Muscle of leg (tissue), 16 donors: ENCODE data around the gene PLIN5. TPM values are rescaled to one million over a fixed set of nuclear protein-coding genes. Genes with fewer than 3 reads are reported as not detected.

Experiments used
- DNase-seq: peaks from one replicate; pipeline ENCODE4 v3.0.0; 2013
- H3K27ac ChIP-seq: one replicate; pipeline ENCODE4 v1.5.1; 2013; ENCODE audit warnings: mild to moderate bottlenecking, low read length, control low read depth
- H3K27me3 ChIP-seq: one replicate; pipeline ENCODE4 v1.6.1; 2013; ENCODE audit warnings: low read length; ENCODE audit not compliant: control insufficient read depth, insufficient read depth
- H3K36me3 ChIP-seq: one replicate; pipeline ENCODE4 v1.6.1; 2013; ENCODE audit warnings: low read length; ENCODE audit not compliant: control insufficient read depth, insufficient read depth
- H3K4me1 ChIP-seq: one replicate; pipeline ENCODE4 v1.6.1; 2013; ENCODE audit warnings: low read length; ENCODE audit not compliant: control insufficient read depth, insufficient read depth
- H3K4me3 ChIP-seq: one replicate; pipeline ENCODE4 v1.5.1; 2013; ENCODE audit warnings: low read length, control low read depth
- H3K9me3 ChIP-seq: replicated peaks from 2 replicates; pipeline ENCODE4 v1.6.1; 2013; ENCODE audit warnings: low read depth, low read length; ENCODE audit not compliant: control insufficient read depth
- WGBS: methylation state at CpG from one replicate; pipeline ENCODE4 v1.1.5; 2013; ENCODE audit warnings: missing lambda C conversion rate; ENCODE audit not compliant: insufficient coverage; 5-methylcytosine and 5-hydroxymethylcytosine counted together
- long read RNA-seq, 11 donors: transcript quantifications; one replicate each; lab custom pipeline, GENCODE V29; 2026
- polyA plus RNA-seq, 8 donors: library from polyadenylated mRNA; unstranded; fragments of 120-200 nt; gene quantifications; one replicate each; pipeline versions ENCODE4 v1.2.1 to v1.2.3, GENCODE V29; 2013; ENCODE audit warnings: inconsistent platforms in 1 of 8, low replicate concordance in 1 of 8; ENCODE audit not compliant: insufficient read length in 8 of 8, insufficient read depth in 1 of 8
- total RNA-seq: library from RNA; stranded (reverse); fragments of 120-200 nt; gene quantifications from one replicate; pipeline ENCODE4 v1.2.4, GENCODE V29; 2013

The PLIN5 gene, protein sequence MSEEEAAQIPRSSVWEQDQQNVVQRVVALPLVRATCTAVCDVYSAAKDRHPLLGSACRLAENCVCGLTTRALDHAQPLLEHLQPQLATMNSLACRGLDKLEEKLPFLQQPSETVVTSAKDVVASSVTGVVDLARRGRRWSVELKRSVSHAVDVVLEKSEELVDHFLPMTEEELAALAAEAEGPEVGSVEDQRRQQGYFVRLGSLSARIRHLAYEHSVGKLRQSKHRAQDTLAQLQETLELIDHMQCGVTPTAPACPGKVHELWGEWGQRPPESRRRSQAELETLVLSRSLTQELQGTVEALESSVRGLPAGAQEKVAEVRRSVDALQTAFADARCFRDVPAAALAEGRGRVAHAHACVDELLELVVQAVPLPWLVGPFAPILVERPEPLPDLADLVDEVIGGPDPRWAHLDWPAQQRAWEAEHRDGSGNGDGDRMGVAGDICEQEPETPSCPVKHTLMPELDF
- total RNA-seq (2.3 TPM), polyA plus RNA-seq (1 to 10 TPM in 5 of 8 donors, under 1 TPM in 3; 0.83 to 5.2 (median 1.8) TPM)
- long read RNA-seq, donor 1, partial matches to known transcripts: 0 of 1 reads
- long read RNA-seq, donor 1, other reads (novel, unspliced or antisense): 0 of 1 reads
- long read RNA-seq, donor 2: 0 reads
- long read RNA-seq, donor 3: 0 reads
- long read RNA-seq, donor 4, partial matches to known transcripts: 0 of 1 reads
- long read RNA-seq, donor 4, other reads (novel, unspliced or antisense): 0 of 1 reads
- long read RNA-seq, donor 5, partial matches to known transcripts: 0 of 1 reads
- long read RNA-seq, donor 5, other reads (novel, unspliced or antisense): 0 of 1 reads
- long read RNA-seq, donor 6, partial matches to known transcripts: 0 of 2 reads
- long read RNA-seq, donor 6, other reads (novel, unspliced or antisense): 0 of 2 reads
- long read RNA-seq, donor 7, partial matches to known transcripts: 0 of 1 reads
- long read RNA-seq, donor 7, other reads (novel, unspliced or antisense): 0 of 1 reads
- long read RNA-seq, donor 8, partial matches to known transcripts: 0 of 2 reads
- long read RNA-seq, donor 8, other reads (novel, unspliced or antisense): 0 of 2 reads
- long read RNA-seq, donor 9: 0 reads
- long read RNA-seq, donor 10: 0 reads
- long read RNA-seq, donor 11, partial matches to known transcripts: 0 of 4 reads
- long read RNA-seq, donor 11, other reads (novel, unspliced or antisense): 0 of 4 reads

DNA sequence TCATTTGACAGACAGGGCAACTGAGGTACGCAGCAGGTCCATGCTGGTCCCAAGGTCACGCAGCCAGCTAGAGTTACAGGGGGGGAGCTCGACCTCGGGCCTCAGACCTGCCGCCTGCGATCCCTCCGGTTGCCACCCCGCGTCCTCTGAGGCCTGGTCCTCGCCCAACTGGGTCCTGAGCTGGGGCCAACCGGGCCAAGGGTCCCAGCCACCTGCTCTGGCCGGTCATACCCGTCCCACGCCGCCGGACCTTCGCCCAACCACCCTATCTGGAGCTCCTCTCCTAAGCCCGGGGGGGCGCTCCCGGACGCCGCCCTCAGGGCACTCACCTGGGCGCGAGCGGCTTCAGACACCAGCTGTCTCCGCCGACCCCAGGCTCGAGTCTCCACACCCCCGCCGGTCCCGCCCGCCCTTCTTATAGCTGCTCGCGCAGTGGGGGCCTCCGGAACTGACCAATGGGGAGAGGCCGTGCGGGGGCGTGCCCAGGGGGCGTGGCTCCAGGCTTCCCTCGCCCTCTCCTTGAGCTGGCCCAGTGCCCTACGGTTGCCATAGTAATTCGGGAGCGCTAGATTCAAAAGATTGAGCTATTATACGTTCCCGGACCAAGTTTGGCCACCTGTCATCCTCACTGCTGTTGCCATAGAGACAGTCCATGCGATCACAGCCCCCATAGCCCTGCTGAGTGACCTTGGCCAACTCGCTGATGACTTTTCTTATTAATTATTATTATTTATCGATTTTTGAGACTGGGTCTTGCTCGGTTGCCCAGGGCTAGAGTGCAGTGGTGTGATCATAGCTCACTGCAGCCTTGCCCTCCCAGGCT is at the start of gene PLIN5:
Gene PLIN5, minus strand, starts transcription at position 389 of the 823 bp plus-strand sequence. CDS start 1,150 bp downstream, outside the sequence.
- Histone ChIP-seq H3K4me3 (peak within 1 kb of the TSS; percentile 1), H3K27ac (no peak within 1 kb of the TSS), H3K27me3 (peaks cover 8% of the 10 kb centered on the region), H3K4me1 (peaks cover 29% of the 10 kb centered on the region), H3K36me3 (no peaks in the 10 kb centered on the region), H3K9me3 (no peaks in the 10 kb centered on the region)
- 3% methylated on average over 43 of the region's 49 CpGs for WGBS
- DNase-seq: peak; percentile 68

DNA sequence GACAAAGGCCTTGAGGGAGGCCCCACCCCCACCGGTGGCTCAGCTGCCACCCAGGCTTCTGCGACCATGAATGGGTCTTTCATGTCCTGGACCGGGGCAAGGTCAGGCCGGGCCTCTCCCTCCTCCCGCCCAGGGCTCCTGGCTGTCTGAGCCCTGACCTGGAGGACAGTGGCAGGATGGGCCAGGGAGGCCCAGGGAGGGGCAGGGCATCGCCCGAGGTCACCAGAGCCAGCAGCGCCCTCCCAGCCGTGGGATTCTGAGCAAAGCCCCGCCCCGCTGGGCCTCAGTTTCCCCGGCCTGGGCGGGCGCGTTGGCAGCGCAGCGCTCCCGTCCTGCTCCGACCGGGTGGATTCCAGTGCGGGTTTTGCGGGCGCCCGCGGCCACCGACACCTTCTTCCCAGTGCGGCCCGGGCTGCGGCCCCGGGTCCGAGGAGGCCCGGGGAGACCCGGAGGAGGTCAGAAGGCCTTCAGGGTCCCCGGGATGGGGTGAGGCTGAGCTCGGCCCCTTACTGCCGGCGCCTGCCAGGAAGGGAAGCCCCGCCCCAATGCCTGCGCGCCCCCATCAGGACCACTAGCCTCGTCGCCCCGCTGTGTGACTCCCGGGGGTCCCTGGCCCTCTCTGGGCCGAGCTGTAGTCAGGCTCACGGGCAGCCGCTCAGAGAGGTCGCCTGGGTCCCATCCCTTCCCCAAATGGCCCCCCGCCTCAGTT is 49.1 kb upstream of the PLIN5 start:
- H3K27ac ChIP-seq: peak overlapping the region; percentile 86
- no peaks in the 10 kb centered on the region for H3K36me3 ChIP-seq
- peak overlapping the region; percentile 57 for H3K4me3 ChIP-seq
- H3K9me3 ChIP-seq: no peaks in the 10 kb centered on the region
- DNase-seq: peak; percentile 53
- peaks cover 47% of the 10 kb centered on the region for H3K27me3 ChIP-seq
- WGBS: 2% methylated on average over 49 of the region's 49 CpGs
- peaks cover 53% of the 10 kb centered on the region for H3K4me1 ChIP-seq

DNA sequence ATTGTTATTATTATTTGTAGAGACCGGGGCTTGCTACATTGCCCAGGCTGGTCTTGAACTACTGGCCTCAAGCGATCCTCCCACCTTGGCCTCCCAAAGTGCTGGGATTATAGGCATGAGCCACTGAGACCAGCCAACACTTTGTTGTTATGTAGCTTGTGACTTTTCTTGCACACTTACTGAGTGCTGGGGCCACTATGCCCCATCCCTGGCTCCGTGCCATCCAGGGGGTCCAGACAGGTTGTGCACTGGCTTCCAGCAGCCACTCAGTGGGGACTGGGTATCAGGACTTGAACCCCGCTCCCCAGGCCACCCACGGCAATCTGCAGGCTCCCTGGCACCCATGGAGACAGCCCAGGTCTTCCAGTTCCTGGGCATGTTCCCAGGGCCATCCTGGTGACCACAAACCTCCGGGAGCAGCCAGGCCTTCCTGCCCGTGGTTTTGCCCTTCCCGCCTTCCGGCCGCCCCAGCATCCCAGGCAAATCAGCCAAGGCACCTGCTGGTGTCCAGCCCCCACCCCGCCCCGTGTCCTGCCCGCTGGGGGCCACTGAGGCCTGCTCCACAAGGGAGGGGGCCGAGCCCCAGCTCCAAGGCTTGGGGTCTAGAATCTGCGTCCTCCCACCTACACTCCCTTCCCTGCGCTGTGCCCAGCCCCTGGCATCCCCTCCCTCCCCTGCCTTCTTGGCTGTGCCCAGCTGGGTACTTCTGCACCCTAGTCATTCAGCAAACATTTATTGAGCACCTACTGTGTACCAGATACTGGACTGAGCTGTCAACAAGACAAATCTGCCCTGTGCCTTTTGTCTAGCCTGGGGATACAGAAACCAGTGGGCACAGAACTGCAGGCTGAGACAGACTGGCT is 48.2 kb upstream of the PLIN5 start:
- peaks cover 51% of the 10 kb centered on the region for H3K4me1 ChIP-seq
- peaks cover 3% of the 10 kb centered on the region for H3K36me3 ChIP-seq
- WGBS: 57% methylated on average over 14 of the region's 16 CpGs
- no peak overlapping the region for H3K27ac ChIP-seq
- no peak for DNase-seq
- peaks cover 48% of the 10 kb centered on the region for H3K27me3 ChIP-seq
- no peaks in the 10 kb centered on the region for H3K9me3 ChIP-seq
- no peak overlapping the region for H3K4me3 ChIP-seq

DNA sequence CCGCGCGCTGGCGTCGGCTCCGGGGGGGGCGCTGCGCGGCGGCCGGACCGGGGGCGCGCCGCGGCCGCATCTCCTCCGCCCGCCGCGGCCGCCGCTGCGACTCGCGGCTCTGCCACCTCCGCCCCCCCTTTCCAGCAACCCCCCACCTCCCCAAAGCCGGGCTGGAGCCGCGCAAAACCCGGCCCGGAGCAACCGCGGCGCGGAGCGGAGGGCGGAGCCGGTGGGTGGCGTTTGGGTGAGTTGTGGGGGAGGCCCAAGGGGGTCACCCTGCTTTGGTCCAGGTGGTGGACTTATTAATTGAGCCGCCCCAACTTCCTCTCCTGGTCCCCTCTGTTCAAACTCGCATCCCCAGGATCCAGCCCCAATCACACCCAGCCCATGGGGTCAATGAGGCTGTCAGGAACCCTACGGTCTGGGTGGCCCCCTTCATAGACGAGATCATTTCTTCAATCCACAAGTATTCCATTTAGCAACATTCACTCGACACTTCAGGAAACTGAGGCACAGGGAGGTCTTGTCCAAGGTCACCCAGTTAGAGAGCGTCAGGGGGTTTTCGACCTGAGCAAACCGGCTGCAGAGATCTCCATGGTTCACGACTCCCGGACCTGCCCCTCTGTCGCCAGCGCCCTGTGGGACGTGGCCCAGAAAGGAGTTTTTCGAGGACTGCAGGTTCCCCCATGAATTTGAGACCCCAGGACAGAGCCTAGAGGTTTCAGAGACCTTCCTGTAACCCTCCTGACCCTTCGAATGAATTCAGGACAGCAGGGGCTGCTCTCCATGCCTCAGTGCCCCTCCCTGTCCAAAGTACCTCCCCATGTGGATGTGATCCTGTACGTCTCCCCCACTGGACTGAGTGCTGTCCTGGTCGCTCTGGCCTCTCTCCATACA is 46.9 kb upstream of the PLIN5 start:
- Histone ChIP-seq H3K4me3 (peak overlapping the region; percentile 37), H3K4me1 (peaks cover 45% of the 10 kb centered on the region), H3K27me3 (peaks cover 48% of the 10 kb centered on the region), H3K9me3 (no peaks in the 10 kb centered on the region), H3K27ac (peak overlapping the region; percentile 13), H3K36me3 (peaks cover 3% of the 10 kb centered on the region)
- peak; percentile 66 for DNase-seq
- 16% methylated on average over 28 of the region's 57 CpGs for WGBS

DNA sequence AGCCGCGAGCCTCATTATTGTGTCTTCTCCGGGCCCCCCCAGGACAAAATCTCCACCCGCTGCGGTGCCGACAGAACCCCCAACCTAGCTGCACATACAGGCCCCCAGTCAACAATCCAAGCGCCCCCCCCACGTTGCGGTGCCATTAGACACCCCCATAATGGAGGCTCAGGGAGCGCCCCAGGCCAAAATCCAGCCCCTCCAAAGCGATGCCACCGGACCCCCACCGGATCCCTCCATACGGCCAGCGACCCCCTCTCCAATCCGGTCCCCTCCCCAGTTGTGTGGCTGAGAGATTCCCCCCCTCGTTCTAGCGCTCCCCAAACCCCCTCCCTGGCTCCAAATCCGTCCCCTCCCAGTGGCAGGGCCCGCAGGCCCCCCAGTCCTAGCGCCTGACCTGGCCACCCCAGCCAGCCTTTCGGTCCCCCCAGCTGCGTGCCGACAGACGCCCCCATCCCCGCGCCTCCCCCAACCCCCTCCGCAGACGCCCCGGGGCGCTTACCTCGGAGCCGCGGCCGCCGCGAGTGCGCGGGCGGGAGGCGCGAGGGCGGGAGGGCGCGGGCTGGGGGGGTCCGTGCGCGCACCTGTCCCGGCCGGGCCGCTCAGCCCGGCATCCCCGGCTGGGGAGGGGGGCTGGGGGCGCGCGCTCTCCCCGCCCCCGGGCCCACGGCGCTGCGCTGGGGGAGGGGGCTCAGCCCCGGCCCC is 46.1 kb upstream of the PLIN5 start:
- H3K4me3 ChIP-seq: peak overlapping the region; percentile 62
- no peaks in the 10 kb centered on the region for H3K9me3 ChIP-seq
- peaks cover 39% of the 10 kb centered on the region for H3K4me1 ChIP-seq
- peaks cover 45% of the 10 kb centered on the region for H3K27me3 ChIP-seq
- H3K36me3 ChIP-seq: peaks cover 3% of the 10 kb centered on the region
- no peak overlapping the region for H3K27ac ChIP-seq
- WGBS: 0% methylated on average over 47 of the region's 62 CpGs
- DNase-seq: peak; percentile 18

DNA sequence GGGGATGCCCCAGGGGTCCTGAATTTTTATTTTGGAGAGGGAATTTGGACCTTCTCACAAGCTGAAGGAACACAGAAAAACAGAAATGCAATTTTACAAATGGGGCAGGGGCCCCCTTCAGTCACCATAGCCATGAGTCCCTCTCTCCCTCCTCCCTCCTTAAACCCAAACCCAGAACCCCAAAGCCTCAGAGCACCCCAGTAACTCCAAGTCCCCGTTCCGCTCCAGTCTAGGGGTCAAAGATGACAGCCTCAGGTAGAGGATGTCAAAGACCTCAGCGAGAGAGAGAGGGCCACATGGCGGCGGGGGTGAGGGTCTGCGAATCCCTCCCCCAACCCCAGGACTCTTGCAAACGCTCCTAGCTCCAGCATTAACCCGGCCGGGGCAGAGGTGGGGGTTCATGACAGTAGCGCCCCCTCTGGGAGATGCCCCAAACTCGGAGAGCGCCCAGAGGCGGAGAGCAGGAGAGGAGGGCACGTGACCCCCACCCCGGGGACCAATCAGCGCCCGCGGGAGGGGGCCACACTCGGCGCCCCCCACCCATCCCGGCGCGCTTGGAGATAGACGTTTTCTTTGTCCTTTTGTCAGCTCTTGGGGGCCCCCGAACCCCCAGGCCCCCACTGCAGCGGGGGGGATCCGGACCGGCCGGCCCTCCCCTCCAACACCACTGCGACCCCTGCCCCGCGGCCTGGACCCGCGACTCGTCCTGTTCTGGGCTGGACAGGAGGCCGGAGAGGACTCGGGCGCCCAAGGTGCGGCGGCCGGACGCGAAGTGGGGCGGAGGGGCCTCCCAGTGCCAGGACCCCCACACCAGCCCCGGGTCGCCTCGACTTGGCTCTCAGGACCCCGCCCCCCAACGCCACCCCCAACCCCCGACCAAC is 45.2 kb upstream of the PLIN5 start:
- WGBS: 1% methylated on average over 25 of the region's 50 CpGs
- Histone ChIP-seq H3K27ac (no peak overlapping the region), H3K9me3 (no peaks in the 10 kb centered on the region), H3K4me3 (peak overlapping the region; percentile 62), H3K27me3 (peaks cover 40% of the 10 kb centered on the region), H3K4me1 (peaks cover 41% of the 10 kb centered on the region), H3K36me3 (peaks cover 3% of the 10 kb centered on the region)
- DNase-seq: peak; percentile 17

DNA sequence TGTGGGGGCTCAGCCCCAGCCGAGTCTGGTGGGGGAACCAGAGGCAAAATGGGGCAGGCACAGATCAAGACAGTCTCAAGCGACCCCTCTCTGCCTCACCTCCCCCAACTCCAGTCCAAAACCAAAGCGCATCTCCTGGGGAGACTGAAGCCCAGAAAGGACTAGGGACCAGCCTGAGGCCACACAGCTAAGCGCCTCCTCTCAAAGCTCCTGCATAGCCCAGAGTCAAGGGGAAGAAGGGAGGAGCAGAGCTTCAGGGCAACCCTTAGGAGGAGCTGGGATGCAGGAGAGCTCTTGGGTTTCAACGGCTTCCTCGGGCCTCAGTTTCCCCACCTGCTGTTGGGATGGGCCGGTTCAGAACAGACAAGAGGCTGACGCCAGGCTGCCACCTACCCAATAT is 44.4 kb upstream of the PLIN5 start:
- no peak overlapping the region for H3K27ac ChIP-seq
- 92% methylated on average over 2 of the region's 8 CpGs for WGBS
- H3K4me3 ChIP-seq: no peak overlapping the region
- H3K27me3 ChIP-seq: peaks cover 32% of the 10 kb centered on the region
- H3K36me3 ChIP-seq: peaks cover 3% of the 10 kb centered on the region
- no peaks in the 10 kb centered on the region for H3K9me3 ChIP-seq
- no peak for DNase-seq
- H3K4me1 ChIP-seq: peaks cover 38% of the 10 kb centered on the region
